Kasumi-1 (cell line): ENCODE data around the gene EIF3M.

ENCODE experiments used
- DNase-seq, 2 experiments: peaks; one replicate each; lab custom pipeline; 2025; lab: John Stamatoyannopoulos, UW

Gene EIF3M

GRCh38 chr11:32583459-32584271, at the start of gene EIF3M:
TSS of gene EIF3M (plus strand) at chr11:32583831. CDS start at chr11:32583888, 57 bp downstream.
- DNase-seq: peak; percentile 92 to 94

- no peak for DNase-seq
These were observed 44.8 kb upstream of the EIF3M start for GRCh38 chr11:32538804-32539203.

DNA sequence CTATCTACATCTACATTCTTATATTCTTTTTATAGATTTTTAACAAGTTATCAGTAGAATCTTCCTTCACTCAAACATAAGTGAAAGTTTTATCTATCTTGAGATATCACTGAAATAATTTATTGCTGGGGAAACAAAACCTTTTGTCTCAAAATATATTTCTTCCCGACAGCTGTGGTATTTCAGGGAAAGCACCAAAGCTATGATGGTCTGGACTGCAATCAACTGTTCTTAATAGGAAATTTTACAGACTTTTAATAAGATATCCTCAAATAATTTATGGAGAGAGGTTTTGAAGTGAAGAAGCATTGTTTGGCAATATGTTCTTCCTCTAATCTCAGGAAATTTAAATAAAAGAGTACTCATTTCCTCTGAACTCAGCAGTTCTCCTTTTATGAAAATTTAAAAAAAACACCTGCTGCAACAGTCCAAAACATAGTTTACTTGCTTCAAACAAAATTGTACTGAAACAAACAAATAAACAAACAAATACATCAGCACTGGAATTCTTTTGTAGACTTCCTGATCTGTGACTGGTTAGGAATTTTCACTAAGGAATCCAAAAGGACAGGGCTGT, 33.9 kb upstream of the EIF3M start:
- DNase-seq: peak; percentile 8 to 15

GRCh38 chr11:32550207-32550606, 33.4 kb upstream of the EIF3M start:
- DNase-seq: no peak

GRCh38 chr11:32555091-32555490, 28.5 kb upstream of the EIF3M start:
- DNase-seq: no peak

DNA sequence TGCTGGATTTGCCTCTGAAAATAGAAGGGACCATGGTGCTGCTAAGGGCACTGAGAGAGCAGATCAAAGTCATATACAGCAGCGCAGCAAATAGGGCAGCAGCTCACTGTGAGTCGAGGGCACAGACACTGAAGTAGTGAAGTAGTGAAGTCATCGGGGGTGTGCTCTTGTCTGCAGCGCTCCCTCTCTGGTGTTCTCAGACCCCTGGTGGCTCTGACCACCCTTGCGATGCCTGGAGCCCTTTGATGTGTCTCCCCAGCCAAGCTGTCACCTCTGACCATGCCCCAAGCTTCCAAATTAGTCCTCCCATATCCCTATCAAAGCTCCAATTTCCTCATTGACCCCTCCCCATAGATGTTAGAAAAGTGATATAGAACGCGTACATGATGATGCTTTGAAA, 27.7 kb upstream of the EIF3M start:
- DNase-seq: no peak

- DNase-seq: no peak
These were observed 21.8 kb upstream of the EIF3M start for GRCh38 chr11:32561835-32562234.

DNA sequence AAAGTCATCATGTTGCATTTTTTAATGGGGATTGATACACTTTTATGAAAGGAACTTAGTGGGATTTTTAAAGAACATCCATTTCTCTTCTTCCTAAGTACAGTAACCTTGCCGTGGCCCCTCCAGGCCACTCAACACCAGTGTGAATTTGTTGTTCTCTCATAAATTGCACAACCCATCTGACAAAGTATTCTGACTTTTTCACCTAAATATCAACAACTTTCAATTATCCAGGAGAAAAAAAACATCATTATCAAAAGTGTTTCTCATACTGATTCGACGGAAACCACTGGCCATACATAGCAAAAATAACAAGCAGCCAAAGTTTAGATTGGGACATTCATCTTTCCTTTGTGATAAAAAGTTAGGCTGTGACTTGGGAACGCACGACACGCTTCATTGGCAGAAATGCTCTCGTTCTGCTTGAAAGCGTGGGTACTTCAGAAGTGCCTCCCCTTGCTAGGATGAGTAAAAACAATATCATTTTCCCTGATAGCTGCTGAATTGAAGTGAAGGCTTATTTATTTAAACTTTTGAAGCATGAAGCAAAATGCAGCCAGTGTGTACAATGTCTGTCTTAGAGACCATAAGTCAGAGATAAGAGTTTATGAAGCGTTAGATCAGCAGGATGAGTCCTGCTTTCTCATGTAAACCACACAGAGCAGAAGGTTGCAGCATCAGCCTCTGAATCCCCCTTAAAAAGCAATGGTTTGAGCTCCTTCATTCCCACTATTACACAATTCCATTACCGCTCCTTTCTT, 20.6 kb upstream of the EIF3M start:
- DNase-seq: no peak

GRCh38 chr11:32563600-32563959, 20.1 kb upstream of the EIF3M start:
- DNase-seq: no peak

GRCh38 chr11:32566517-32566916, 17.1 kb upstream of the EIF3M start:
- no peak for DNase-seq

DNA sequence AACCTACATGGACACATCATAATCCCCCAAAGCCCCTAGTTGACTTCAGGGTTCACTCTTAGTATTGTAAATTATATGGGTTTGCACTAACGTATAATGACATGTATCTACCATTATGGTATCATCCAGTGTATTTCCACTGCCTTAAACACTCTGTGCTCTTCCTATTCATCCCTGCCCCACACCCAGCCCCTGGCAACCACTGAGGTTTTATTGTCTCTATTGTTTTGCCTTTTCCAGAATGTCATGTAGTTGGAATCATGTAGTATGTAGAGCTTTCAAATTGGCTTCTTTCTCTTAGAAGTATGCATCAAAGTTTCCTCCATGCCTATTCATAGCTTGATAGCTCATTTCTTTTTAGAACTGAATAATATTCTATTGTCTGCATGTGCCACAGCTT, 16.5 kb upstream of the EIF3M start:
- no peak for DNase-seq

DNA sequence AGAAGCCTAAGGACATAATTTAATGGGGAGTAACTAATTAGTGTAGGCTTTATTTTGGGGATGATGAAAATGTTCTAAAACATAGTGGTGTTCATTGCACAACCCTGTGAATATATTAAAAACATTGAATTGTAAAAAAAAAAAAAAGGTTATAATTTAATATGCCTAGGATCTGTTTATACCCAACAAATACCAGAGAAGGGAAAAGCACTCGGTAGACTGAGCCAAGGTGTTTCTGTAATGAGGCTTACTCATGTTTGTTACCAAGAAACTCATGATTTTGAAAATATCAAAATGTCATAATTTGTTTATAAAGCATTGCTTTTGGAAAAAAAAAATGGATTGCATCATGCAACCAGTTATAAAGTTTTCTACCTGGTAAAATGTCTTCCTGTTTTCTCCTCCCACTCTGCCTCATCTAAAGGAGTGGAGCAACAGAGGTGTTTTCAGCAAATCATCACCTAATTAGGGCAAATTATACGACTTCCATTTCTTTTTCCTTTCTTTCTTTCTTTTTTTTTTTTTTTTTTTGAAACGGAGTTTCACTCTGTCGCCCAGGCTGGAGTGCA, 14.2 kb upstream of the EIF3M start:
- DNase-seq: no peak

DNA sequence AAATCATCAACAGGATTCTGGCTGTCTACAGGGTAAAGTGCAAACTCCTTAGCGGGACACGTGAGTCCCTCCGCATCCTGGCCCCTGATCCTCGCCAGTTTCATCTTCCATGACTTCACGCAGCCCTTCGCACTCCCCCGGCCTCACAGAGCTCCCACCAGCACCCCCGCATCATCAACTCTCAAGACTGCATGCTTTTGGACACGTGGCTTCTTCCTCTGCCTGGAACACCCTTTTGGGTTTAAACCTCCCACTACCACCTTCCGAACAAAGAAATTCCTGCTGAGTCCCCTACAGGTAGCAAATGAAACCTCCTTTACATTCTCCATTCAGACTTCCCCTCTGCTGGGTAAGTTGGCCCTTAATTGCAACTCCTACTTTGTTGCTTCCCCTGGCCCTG, 12.6 kb upstream of the EIF3M start:
- DNase-seq: no peak

GRCh38 chr11:32573228-32573627, 10.4 kb upstream of the EIF3M start:
- DNase-seq: peak; percentile 29 to 39

- DNase-seq: no peak
These were observed 9.2 kb upstream of the EIF3M start for GRCh38 chr11:32574421-32574820.

- DNase-seq: no peak
These were observed 8.6 kb upstream of the EIF3M start for GRCh38 chr11:32575070-32575469.

- DNase-seq: no peak
These were observed 7.2 kb upstream of the EIF3M start for GRCh38 chr11:32576456-32576855.

- no peak for DNase-seq
These were observed 2.7 kb upstream of the EIF3M start for GRCh38 chr11:32580967-32581366.

DNA sequence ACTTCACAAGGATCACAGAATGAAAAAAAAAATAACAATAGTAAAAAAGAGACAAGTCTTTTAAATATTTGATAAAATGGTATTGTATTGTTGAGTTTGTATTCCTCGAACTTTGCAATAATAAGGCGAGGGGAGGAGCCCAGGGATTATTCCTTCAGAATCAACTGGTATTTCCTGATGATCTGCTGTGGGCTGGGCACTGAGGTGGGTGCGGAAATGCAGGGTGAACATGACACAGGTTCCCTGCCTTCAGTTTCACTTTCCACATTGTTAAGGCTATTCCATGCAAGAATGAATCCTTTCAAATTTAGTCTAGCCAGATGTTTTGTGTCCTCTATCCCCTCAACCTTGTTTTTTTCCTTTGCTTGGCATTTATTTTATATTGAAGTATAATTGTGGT, 2.1 kb upstream of the EIF3M start:
- no peak for DNase-seq

DNA sequence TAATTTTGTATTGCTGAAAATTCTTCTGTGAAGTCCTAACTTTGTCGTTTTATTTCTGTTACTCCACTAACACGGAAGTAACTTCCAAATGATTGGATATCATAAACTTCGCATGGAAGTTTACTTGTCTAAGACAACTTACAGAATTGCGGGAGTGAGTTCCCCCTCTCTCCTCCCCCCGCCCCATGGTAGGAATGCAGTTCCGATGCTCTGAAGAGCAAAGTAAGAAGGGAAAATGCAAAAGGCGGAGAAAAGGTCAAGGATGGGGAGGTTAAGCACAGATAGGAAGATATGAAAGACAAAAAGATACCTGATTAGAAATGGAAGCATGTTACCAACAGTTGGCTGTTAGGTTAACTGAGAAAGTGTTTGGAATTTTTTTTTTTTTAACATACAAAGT, 1.3 kb downstream of the EIF3M start:
- peak in 1 of 2 experiments; percentile 16 for DNase-seq

GRCh38 chr11:32586576-32587190, 3.1 kb downstream of the EIF3M start:
- DNase-seq: peak; percentile 55 to 61

DNA sequence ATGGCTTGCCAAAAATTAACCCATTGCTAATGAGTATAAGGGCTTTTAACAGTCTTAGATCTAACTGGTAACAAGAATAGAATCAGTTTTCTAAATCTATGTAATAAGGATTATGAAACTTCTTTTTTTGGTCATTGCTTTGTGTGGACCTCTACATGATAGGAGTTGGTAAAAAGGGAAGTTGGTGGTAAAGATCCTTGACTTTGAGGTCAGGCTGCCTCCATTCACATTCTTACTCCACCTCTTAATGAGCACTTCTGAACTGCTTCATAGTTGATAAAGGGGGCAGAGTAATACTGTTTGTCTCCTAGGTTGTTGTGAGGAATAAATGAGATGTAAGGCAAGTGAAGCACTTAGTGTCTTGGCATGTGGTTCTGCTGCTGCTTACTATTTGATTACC, 10.6 kb downstream of the EIF3M start:
- DNase-seq: peak; percentile 89 to 92
